Astrocyte of the spinal cord (primary cell): ENCODE measurements around the gene AKAIN1.

Source experiments
- DNase-seq: peaks from one replicate; pipeline ENCODE4 v3.0.0; 2011; ENCODE audit warnings: low read depth, low spot score
- H3K4me3 ChIP-seq: 2 replicates; pipeline ENCODE4 v1.5.1; 2011; ENCODE audit warnings: low read depth, mild to moderate bottlenecking, low read length, moderate library complexity
- in situ Hi-C: cut with HindIII; loops from 2 replicates; pipeline ENCODE4 v1.10.0; 2017; ENCODE audit warnings: low sequenced_read_pairs
- TF ChIP-seq, protein P1 (sequence below): IDR thresholded peaks from 2 replicates; pipeline ENCODE4 v1.5.1; 2012; ENCODE audit warnings: low read depth, mild to moderate bottlenecking, low read length, inconsistent platforms

The AKAIN1 gene

DNA sequence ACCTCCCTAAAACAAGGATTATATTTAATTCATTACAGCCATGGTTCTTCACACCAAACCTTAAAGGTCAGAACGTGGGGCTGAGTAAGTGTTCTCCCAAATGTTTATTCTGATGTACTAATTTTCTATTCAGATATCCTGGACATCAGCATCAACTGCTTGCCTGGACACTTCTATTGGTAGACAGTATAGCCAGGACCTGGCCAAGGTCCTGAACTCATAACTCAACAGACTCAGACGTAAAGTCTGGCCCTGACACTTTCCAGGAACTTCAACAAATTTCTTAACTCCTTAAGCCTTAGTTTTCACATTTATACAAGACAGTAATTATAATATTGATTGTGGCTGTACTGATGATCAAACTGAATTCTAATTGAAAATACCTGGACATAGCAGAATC lies 89.1 kb downstream of the AKAIN1 start:
- DNase-seq: no peak
- in situ Hi-C loops: no loop called here
- TF ChIP-seq, protein P1, sequence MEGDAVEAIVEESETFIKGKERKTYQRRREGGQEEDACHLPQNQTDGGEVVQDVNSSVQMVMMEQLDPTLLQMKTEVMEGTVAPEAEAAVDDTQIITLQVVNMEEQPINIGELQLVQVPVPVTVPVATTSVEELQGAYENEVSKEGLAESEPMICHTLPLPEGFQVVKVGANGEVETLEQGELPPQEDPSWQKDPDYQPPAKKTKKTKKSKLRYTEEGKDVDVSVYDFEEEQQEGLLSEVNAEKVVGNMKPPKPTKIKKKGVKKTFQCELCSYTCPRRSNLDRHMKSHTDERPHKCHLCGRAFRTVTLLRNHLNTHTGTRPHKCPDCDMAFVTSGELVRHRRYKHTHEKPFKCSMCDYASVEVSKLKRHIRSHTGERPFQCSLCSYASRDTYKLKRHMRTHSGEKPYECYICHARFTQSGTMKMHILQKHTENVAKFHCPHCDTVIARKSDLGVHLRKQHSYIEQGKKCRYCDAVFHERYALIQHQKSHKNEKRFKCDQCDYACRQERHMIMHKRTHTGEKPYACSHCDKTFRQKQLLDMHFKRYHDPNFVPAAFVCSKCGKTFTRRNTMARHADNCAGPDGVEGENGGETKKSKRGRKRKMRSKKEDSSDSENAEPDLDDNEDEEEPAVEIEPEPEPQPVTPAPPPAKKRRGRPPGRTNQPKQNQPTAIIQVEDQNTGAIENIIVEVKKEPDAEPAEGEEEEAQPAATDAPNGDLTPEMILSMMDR: no peak
- H3K4me3 ChIP-seq: no peak overlapping the region

DNA sequence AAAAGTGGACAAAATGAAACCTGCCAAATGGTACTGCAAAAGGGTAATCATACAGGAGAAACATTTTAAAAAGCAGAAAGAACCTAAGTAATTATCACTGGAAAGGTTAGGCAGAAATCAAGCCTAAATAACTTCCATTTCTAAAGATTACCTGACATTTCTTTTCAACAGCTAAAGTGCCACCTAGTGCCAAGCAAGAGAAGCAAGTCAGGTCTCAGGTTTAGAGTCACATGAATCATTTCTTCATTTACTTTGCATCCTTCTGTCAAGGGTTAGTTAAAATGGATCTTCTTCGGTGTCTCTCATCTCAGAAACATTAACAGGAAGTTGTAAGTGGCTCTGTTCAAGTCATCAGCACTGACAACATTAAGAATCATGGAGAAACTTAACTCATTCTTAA lies 90.3 kb downstream of the AKAIN1 start:
- no peak overlapping the region for H3K4me3 ChIP-seq
- no peak for DNase-seq
- TF ChIP-seq, protein P1: no peak
- in situ Hi-C loops: no loop called here

DNA sequence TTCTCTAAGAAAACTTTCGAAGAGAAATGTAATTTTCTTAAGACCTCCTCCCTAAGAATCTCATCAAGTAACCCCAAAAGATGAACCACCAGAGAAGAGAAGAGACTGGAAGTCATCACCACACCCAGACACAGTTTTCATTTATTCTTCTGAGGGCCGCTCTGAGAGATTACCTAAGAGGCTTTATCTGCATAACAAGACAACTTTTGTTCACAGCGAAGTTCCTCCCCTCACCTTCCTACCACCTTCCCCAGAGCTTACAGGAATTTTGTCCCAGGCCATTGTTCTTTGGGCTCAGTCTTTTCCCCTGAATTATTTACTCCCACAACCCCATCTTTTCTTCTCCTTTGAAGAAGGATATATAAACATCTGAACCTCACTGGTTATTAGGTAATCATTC lies 92.8 kb downstream of the AKAIN1 start:
- no peak for DNase-seq
- in situ Hi-C loops: no loop called here
- TF ChIP-seq, protein P1: no peak
- no peak overlapping the region for H3K4me3 ChIP-seq

DNA sequence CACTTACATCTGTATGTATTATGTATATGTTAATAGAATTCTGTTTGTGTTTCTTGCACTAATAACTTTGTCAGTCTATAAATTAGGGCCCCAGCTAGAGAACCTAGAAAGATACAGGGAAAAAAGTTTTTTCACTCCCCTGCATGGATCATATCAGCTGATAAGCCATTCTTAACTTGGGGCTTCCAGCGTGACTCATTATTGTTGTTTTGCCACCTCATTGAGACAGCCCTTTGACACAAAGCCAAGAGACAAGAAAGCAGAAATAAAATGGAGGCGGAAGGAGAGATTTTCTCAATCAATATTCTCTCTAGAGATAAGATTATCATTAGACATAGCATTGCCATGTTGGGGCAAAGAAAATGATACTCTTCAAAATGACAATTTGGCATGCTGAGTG lies 93.4 kb downstream of the AKAIN1 start:
- TF ChIP-seq, protein P1: no peak
- in situ Hi-C loops: no loop called here
- no peak for DNase-seq
- H3K4me3 ChIP-seq: no peak overlapping the region

DNA sequence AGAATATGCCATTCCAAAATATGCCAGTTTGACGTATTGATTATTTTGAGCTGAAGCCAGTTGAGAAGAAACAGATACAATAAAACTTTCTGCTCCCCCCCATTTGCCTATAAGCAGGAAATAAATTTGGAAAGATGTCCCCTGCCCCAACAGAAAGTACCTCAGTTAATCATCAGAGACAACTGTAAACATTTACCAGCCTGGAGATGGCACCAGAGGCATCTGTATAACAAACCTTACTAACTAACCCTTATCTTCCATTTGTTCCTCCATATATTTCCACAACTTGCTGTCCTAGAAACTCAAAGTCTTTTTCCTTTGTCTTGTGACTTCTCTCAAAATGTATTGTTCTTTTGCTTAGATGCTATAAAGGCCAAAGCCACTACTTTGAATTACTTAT lies 93.8 kb downstream of the AKAIN1 start:
- TF ChIP-seq, protein P1: no peak
- no peak for DNase-seq
- no peak overlapping the region for H3K4me3 ChIP-seq
- in situ Hi-C loops: no loop called here

DNA sequence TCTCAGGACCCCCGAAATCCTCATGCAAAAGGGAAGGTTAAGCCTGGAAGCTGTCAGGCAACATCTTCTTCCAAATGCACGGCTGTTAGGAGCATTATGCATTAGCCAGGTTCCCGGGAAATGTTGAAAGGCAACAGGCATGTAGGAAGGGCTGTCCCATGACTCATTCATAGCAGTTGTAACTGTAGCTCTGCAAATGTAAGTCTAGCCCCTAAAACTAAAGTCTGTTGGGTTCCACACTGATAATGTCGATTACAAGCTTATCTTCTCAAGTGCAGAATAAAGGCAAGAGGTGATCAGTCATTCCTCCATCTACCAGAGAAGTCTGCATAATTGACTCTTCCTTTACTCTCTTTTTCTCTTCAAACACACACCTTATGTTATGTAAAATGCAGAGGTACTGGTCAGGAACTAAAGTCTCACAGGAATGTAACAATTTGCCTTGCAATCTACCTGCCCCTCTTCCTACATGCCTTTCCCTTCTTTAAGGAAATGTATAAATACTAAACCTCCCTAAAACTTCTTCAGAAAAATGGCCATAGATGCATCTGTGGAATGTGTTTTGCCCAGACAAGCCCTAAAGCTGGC lies 99.8 kb downstream of the AKAIN1 start:
- H3K4me3 ChIP-seq: no peak overlapping the region
- in situ Hi-C loops: no loop called here
- DNase-seq: no peak
- TF ChIP-seq, protein P1: no peak

DNA sequence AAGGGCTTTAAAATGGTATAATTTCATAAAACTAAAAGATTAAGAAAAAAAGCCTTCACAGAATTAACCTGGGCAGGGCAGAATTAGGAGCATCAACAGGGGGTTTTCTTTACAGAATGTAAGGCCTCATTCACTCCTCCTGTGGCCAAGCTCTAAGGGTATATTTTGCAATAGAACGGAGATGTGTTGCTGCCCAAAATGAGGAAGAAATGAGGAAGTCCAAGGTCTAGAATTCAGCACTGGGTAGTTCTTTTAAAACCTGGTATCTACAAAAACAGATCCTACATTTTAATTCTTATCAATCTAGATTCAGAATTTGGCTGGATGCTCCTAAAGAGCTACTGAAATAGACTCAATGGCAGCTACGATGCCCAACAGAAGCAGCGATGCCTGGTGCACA lies 101.8 kb downstream of the AKAIN1 start:
- in situ Hi-C loops: no loop called here
- H3K4me3 ChIP-seq: no peak overlapping the region
- no peak for DNase-seq
- TF ChIP-seq, protein P1: no peak
